HG03565 (cell line): ENCODE data around the gene TPPP2.
"Not testable (repeated sequence)": the region's sequence is repeated elsewhere in the genome, so short reads cannot be mapped to it uniquely, and the experiment has no call there.

ENCODE experiments used
- ATAC-seq: cut with Tn5 transposase; IDR thresholded peaks from one replicate; pipeline ENCODE4 v1.9.1; 2021; ENCODE audit warnings: mild to moderate bottlenecking, moderate library complexity; ENCODE audit not compliant: unreplicated experiment

Gene TPPP2

DNA sequence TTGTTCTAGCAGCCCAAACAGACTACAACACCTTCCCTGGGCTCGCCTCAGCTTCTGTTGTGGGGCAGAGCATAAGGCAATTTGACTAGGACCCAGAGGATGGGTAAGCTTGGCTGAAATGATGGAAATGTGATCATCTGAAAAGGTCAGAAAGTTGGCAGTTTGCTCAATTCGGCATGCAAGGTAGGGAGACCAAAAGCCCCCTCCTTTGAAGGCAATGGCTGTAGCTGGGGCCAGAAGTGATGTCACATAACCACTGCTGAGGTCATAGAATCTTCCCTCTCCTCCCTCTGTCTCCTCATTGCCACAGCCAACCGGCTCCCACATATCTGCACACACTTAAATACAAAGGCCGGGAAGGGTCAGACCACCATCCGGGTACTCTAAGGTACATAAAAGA, at the start of gene TPPP2:
Gene TPPP2, plus strand, starts transcription at position 301 of the 400 bp plus-strand sequence. CDS start 365 bp downstream, outside the sequence.
- ATAC-seq, result no peak

DNA sequence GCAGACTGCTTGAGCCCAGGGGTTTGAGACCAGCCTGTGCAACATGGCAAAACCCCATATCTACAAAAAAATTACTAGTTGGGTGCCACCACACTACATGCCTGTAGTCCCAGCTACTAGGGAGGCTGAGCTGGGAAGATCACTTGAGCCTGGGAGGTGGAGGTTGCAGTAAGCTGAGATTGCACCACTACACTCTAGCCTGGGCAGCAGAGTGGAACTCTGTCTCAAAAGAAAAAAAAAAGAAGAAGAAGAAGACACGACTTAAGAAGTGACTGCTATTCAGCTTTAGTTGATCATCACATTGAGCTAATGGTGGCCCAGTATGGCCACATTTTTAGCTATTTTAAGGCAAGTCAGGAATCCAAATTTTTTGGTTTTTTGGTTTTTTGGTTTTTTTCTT, 49.1 kb upstream of the TPPP2 start:
- no peak for ATAC-seq

DNA sequence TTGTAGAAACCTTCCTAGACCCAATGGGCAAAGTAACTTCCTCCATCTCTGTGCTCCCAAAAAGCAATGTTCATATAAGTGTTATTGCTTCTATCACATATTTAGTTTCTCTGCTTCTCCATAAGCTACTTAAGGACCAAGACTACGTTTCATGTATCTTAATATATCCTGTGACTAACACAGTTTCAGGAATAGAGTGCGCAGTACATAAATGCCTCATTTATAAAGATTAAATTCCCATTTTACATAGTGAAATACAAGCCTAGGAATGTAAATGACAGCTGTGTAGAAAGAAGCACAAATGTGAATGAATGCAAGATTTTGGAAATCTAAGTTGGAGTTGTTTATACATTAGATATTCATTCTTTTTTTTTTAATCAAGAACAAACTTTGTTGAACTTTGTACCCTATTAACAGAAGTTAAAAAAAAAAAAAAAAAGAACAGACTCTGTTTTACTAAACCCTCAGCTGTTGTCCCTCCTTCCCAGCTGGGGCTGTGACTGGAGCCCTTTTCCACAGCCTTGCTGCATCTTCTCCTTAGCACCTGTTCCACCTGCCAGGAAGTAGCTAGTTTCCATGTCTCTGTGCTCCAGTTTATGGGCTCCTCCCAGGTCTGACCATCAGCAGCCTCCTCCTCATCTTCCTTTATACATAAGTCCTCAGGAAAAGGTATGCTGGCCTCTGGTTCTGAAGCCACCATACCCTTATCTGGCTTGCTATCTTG, 47.2 kb upstream of the TPPP2 start:
- ATAC-seq, result no peak

DNA sequence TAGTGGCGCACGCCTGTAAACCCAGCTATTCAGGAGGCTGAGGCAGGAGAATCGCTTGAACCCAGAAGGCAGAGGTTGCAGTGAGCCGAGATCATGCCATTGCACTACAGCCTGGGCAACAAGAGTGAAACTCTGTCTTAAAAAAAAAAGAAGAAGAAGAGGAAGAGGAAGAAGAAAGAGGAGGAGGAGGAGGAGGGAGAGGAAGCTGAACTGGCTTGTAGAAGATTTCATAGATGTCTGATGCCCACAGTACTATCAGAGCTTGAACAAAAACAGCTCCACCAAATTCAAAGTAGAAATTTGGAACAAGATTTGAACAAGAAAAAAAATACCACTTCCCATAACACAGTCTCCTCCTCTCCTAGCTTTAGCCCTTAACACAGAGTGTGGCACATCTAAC, 44.4 kb upstream of the TPPP2 start:
- not testable (repeated sequence) for ATAC-seq

DNA sequence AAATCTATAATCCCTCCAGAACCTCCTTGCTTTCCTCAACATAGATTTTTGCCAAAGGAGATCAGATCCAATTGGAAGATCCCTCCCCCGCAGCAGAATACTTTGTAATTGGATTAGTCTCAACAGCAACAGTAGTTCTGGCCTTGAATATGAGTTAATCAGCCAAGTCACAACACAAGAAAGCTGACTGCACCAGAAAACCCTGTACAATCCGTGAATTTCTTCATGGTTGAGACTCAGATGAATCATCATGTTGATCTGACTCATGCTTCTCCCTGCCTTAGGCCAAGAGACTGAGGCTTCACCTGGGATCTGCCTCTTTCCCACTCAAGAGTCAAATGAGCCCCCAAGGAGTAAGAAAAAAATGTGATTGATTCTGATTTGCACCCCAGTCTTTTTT, 43.2 kb upstream of the TPPP2 start:
- no peak for ATAC-seq

DNA sequence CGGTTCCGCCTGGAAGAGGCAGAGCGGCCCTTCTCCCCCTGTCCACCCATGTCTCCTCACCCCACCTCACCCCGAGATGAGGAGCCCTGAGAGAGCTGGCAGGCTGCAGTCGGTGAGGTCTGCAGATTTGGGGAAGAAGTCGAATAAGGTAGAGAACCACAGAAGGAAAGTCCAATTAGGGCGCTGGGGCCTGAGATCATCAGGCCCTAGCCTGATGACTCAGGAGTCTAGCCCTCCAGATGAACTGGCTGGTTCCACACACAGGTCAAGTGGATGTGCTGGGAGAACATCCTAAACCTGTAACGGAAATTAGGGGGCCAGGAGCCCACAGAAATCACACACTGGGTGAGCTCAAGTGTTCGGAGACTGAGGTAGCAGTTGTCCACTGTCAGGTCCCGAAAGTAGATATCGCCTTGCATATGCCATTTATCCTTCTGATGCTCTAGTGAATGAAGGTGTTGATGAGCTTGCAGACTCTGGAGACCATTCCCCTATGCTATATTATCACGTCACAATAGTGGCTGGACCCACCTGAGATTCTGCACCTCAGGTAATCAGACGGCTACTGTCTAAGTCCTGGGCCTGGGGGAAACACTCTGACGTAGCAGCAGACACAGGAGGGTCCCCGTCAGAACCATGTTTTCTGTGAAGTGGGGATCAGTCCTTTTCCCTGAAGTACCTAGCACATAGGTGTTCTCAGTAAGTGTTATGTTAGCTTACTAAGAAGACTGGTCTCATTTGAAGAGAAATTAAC, 41.1 kb upstream of the TPPP2 start:
- no peak for ATAC-seq

DNA sequence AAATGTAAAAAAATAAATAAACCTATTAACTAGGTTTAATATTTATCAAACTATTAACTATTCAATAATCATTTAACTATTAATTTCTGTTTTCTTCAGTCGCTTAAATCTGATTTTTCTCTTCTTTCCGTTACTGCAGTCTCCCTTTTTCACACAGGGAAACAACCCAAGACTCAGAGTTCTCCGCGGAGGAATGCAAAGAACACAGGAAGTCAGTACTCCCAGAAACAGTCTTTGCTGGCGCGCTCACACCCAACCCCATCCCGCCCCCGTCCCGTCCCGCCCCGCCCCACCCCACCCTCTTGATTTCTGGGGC, 40.6 kb upstream of the TPPP2 start:
- ATAC-seq, result no peak

DNA sequence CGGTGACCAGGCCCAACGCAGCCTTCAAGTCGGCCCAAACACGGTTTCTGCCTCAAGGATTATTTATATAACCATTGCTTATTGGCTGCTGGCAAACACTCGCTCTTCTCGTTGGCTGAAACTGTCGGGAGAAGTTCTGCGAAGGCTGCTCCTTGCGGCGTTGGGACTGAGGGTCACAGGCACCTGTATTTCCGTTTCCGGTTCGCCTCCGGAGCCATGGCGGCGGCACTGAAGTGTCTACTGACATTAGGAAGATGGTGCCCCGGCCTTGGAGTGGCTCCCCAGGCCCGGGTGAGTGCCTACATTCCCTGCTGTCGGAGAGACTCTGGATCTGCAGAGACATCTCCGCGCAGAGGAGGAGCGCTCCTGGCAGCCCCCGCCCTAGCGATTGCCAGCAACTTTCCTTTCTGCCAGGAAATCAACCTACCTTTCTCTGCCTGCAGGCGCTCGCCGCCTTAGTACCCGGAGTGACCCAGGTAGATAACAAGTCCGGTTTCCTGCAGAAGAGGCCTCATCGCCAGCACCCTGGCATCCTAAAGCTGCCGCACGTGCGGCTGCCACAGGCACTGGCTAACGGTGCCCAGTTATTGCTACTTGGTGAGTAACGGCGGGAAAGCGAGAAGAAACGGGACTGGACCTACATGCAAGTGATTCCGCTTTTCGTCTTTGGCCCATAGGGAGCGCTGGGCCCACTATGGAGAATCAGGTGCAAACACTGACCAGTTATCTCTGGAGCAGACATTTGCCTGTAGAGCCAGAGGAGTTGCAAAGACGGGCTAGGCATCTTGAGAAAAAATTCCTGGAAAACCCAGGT, 40.0 kb upstream of the TPPP2 start, which contains the start of gene METTL17:
Gene METTL17, plus strand, starts transcription at position 194 of the 814 bp plus-strand sequence. Its CDS starts 23 bp downstream, at position 217.
- peak; percentile 96 for ATAC-seq

DNA sequence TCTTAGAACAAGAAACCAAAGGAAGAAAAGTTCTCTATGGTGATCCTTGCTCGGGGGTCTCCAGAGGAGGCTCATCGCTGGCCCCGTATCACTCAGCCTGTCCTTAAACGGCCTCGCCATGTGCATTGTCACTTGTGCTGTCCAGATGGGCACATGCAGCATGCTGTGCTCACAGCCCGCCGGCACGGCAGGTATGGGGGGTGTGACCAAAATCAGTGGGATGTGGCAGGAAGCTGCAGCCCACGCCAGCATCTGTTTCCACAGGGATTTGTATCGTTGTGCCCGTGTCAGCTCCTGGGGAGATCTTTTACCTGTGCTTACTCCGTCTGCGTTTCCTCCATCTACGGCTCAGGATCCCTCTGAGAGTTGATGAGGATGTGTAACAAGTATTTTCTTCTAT, 33.5 kb upstream of the TPPP2 start:
- ATAC-seq, result no peak

DNA sequence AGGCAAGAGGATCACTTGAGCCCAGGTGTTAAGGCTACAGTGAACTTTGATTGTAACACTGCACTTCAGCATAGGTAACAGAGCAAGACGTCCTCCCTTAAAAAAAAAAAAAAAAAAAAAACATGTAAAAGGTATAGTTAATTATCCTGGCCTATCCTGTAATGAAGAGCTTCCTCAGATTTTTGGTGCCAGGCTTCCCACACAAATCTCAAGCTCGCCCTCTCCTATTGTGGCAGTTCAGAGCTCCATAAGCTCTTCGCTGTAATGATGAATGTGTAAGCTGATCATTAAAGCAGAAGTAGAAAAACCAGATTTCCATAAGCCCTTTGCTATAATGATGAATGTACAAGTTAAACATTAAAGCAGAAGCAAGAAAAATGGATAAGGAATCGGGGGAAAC, 32.9 kb upstream of the TPPP2 start:
- ATAC-seq, result no peak

DNA sequence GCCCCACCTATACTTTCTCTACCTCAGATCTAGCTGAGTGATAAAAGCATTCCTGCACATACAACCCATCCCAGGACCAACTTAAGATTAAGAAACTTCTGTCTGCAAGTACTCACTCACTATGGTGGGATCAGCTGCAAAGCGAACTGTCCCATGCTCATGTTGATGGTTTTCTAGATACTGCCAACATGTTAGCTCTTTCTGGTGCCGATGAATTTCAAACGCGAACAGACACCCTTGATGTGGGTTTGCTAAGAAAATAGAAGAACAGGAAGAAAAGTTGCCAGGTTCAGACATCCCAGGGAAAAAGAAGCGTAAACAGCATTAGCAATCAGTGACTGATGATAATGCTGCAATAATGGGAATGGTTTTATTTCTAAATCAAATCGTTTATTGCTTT, 32.5 kb upstream of the TPPP2 start:
- no peak for ATAC-seq

DNA sequence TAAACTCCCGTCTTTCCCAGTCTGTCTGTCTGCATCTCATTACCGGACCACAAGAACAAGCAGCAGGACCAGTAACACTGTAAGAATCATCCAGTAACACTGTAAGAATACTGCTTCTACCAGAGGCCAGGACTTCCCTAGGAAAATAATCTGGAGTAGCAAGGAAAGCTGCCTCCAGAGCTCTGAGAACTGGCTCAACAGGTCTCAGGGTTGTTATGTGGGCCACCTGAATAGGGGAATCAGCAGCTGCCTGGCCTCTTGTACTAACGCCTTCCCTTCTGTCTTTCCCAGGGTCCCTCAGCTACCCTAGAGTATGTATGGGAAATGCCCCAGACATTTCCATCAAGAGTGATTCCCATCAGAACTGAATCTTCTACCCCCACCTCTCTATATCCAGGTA, 31.9 kb upstream of the TPPP2 start:
- no peak for ATAC-seq

DNA sequence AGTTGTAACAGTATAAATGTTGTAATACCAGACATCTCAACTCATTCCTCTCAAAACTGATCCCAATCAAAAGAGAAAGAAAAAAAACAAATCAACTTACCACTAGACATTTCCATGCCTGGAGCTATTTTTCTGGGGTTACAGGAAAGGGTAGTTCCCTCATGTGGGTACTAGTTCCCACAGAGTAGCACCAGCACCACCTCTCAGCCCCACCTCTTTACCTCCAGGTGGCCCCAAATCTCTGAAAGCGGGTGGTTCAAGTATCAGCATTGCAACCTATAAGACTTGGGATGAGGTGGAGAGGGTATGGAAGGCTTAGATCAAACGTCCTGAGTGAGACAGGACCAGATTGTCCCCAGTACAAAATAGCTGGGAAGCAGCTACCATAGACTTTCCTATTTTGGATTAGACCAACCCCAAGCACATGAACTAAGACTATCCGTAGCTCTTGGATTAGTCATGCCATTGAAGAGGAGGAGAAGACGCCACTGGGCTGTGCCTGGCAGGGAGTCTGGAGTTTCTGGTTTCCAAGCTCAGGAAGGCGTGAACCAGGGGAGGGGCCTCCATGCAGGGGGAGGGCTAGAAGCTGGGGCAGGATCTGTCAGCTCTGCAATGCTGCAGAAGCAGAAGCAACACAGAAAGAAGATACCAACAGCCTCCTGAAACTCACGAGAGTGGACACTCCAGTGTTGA, 31.2 kb upstream of the TPPP2 start, which contains the start of gene SLC39A2:
Gene SLC39A2, plus strand, starts transcription at position 620 of the 693 bp plus-strand sequence. CDS start 154 bp downstream, outside the sequence.
- ATAC-seq, result no peak

DNA sequence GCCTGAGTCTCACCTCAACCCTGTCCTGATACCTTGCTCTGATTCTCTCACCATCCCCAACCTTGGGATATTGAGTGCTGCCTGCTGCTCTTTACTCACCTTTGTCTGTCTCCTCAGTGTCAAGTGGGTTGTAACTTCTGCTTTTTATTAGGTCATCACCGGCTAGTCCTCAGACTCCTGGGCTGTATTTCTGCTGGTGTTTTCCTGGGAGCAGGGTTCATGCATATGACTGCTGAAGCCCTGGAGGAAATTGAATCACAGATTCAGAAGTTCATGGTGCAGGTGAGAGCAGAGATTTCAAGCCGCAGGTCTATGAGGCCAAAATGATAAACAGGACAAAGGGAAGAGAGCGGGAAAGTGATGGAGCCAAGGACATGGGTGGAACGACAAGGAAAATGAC, 30.4 kb upstream of the TPPP2 start:
- ATAC-seq, result no peak

DNA sequence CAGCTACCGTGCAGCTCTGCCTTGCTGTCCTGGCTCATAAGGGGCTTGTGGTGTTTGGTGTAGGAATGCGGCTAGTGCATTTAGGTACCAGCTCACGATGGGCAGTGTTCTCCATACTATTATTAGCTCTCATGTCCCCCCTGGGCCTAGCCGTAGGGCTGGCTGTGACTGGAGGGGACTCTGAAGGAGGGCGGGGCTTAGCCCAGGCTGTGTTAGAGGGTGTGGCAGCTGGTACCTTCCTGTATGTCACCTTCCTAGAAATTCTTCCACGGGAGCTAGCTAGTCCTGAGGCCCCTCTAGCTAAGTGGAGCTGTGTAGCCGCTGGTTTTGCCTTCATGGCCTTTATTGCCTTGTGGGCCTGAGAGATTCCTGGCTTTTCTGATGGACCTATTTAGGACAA, 28.8 kb upstream of the TPPP2 start:
- no peak for ATAC-seq

DNA sequence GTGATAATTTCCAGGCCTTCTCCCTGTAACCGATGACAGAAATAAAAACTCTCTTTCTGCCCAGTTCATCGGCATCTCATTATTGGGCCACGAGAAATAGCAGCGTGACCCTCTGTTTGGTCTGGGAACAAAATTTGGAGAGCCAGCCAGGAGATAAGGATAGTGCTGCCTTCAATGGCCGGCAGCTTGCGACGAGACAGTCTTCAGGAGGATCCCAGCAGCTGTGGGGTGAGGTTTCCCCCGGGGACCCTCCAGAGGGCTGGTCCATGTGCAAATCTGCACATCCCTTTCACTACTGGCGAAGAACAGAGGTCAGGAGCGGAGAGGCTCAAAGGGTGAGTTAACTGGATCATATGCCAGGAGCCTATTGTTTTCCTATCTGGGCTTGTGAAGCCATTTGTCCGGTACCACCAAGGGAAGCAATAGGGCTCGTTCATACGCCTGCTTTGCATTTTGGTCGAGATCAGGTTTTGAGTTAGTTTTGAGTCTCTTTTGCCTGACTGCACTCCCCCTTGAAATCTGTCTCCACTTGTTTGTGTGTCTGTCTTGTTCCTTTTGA, 26.1 kb upstream of the TPPP2 start:
- ATAC-seq, result no peak

DNA sequence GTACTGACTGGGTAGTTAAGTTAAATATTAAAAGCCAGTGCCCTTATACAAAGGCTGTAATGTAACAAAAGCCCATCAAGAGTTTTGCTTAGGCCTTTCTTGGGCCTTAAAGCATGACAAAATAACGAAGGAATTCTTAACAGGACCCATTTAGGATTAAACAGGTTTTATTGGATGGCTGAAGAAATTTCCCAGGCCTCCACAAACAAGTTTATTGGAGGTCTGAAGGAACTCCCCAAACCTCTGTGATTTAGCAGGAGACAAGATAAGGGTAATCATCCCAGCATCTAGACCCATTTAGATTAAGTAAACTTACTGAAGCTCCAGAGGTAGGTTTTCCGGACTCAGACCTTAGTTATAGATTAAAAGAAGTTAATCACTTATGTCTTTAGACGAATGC, 20.3 kb upstream of the TPPP2 start:
- ATAC-seq, result not testable (repeated sequence)

DNA sequence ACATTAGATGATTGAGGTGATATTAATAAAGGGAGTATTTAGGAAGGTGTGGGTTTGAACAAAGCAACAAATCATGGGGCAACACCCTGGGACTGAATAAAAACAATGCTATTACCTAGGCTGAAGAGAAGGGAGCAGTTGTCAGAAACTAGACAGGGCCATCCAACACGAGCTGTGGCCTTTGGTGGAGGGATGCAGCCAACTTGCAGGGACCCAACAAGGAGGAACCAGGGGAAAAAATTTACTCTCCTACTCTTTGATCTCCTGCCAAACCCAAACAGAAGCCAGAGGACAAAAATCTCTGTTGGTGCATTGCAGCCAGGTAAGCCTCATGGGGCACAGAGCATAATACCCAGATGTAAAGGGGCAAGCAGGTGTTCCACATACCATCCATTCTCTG, 18.9 kb upstream of the TPPP2 start:
- ATAC-seq, result no peak

DNA sequence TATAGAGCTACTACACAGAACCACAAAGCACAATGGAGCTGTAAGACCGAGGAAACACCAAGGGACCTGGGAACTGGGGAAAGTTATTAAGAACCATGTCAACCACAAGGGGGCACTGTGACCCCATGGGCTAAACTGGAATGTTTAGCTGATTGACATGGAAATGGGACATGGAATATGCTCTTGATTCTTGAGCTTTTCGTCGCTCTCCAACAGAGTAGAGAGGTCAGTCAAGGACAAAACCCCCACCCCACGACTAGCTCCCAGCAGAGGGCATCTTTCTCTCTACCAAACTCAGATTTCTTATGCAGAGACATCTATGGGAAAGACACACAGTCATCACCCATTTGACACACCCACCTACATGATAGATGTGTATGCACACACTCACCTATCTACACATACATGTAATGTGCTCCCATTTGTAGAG, 15.2 kb upstream of the TPPP2 start:
- peak; percentile 70 for ATAC-seq

DNA sequence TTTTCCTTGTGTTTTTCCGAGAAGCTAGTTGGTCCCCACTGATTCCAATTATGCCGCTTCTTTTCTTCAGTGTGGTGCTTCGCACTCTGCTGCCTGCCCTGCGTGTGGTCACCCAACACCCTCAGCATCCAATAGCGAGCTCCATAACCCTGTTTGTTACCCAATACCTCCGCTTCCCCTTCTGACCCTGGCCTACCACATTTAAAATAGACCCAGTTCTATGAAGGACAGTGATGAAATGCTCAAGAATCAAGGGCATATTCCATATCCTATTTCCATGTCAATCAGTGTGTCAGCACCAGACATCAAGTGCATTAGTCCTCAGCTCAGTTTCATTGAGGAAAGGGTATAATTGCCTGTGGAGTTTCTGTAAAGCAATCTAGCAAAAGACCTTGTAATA, 14.7 kb upstream of the TPPP2 start:
- no peak for ATAC-seq
